ENCODE measurements around the gene OCSTAMP. TPM values are rescaled to one million over a fixed set of nuclear protein-coding genes. Genes with fewer than 3 reads are reported as not detected.

OCSTAMP gene
- total RNA-seq: not detected

GRCh38 chr20:46550461-46550860, at the start of gene OCSTAMP:
OCSTAMP (minus strand) TSS chr20:46550654; CDS start chr20:46550560, 94 bp downstream.
- Histone ChIP-seq H3K4me3 (no peak within 1 kb of the TSS), H3K36me3 (no peaks in the 10 kb centered on the region), H3K9me3 (no peaks in the 10 kb centered on the region), H3K27ac (no peak within 1 kb of the TSS), H3K27me3 (no peaks in the 10 kb centered on the region), H3K4me1 (peaks cover 0 to 1% (median 0%) of the 10 kb centered on the region in 4 donors)
- WGBS, 2 donors: 72 to 73% methylated on average over 9 of the region's 9 CpGs
- TF ChIP-seq POLR2A (IDR thresholded peaks at IDR 0.05) (no peak), EP300 (IDR thresholded peaks at IDR 0.05) (no peak), CTCF (IDR thresholded peaks at IDR 0.05) (no peak)
- DNase-seq (ENCODE audit: low spot score in 2 of 2): no peak

GRCh38 chr20:46599227-46599987, 49.0 kb upstream of the OCSTAMP start:
- TF ChIP-seq POLR2A (IDR thresholded peaks at IDR 0.05): no peak
- TF ChIP-seq EP300 (IDR thresholded peaks at IDR 0.05): no peak
- TF ChIP-seq CTCF (IDR thresholded peaks at IDR 0.05): no peak
- Histone ChIP-seq H3K27ac (no peak overlapping the region), H3K9me3 (no peaks in the 10 kb centered on the region), H3K36me3 (peaks cover 0 to 6% (median 0%) of the 10 kb centered on the region in 3 donors), H3K4me3 (no peak overlapping the region), H3K27me3 (no peaks in the 10 kb centered on the region), H3K4me1 (no peaks in the 10 kb centered on the region)
- no peak for DNase-seq (ENCODE audit: low spot score in 2 of 2)
- WGBS, 2 donors: 78 to 85% methylated on average over 8 of the region's 8 CpGs

- DNase-seq (ENCODE audit: low spot score in 2 of 2): no peak
- TF ChIP-seq EP300 (IDR thresholded peaks at IDR 0.05): no peak
- no peak for TF ChIP-seq POLR2A (IDR thresholded peaks at IDR 0.05)
- no peak for TF ChIP-seq CTCF (IDR thresholded peaks at IDR 0.05)
Measured at GRCh38 chr20:46595933-46596332, 45.5 kb upstream of the OCSTAMP start.

GRCh38 chr20:46594725-46595124, 44.3 kb upstream of the OCSTAMP start:
- no peak overlapping the region for H3K4me3 ChIP-seq
- TF ChIP-seq CTCF (IDR thresholded peaks at IDR 0.05): no peak
- no peak for TF ChIP-seq POLR2A (IDR thresholded peaks at IDR 0.05)
- TF ChIP-seq EP300 (IDR thresholded peaks at IDR 0.05): no peak
- 40 to 45% methylated on average over 2 of the region's 2 CpGs for WGBS, 2 donors
- H3K4me1 ChIP-seq: no peaks in the 10 kb centered on the region
- DNase-seq (ENCODE audit: low spot score in 2 of 2): no peak
- H3K9me3 ChIP-seq: no peaks in the 10 kb centered on the region
- no peak overlapping the region for H3K27ac ChIP-seq
- no peaks in the 10 kb centered on the region for H3K27me3 ChIP-seq
- H3K36me3 ChIP-seq: peaks cover 0 to 15% (median 0%) of the 10 kb centered on the region in 3 donors

More at GRCh38 chr20:46595933-46596332, 45.5 kb upstream of the OCSTAMP start:
- Histone ChIP-seq H3K27me3 (no peaks in the 10 kb centered on the region), H3K4me3 (no peak overlapping the region), H3K27ac (no peak overlapping the region), H3K4me1 (no peaks in the 10 kb centered on the region), H3K9me3 (no peaks in the 10 kb centered on the region), H3K36me3 (peaks cover 0 to 15% (median 0%) of the 10 kb centered on the region in 3 donors)
- 85 to 92% methylated on average over 8 of the region's 8 CpGs for WGBS, 2 donors

- H3K4me3 ChIP-seq: no peak overlapping the region
- no peak for TF ChIP-seq CTCF (IDR thresholded peaks at IDR 0.05)
- no peak for TF ChIP-seq POLR2A (IDR thresholded peaks at IDR 0.05)
- TF ChIP-seq EP300 (IDR thresholded peaks at IDR 0.05): no peak
- H3K27me3 ChIP-seq: no peaks in the 10 kb centered on the region
- H3K36me3 ChIP-seq: peaks cover 0 to 21% (median 0%) of the 10 kb centered on the region in 3 donors
- WGBS, 2 donors: 93 to 98% methylated on average over 4 of the region's 4 CpGs
- no peak overlapping the region for H3K27ac ChIP-seq
- H3K9me3 ChIP-seq: no peaks in the 10 kb centered on the region
- no peak for DNase-seq (ENCODE audit: low spot score in 2 of 2)
- H3K4me1 ChIP-seq: no peaks in the 10 kb centered on the region
Measured at GRCh38 chr20:46592580-46593362, 42.3 kb upstream of the OCSTAMP start.

All from tibial nerve (tissue), 4 donors.